Measurements from ENCODE around the gene ERN2.

Gene ERN2

GRCh38 chr16:23640931-23641765 lies 71.9 kb downstream of the ERN2 start, which contains the start of the genes DCTN5 and PALB2:
Gene DCTN5, plus strand, starts transcription at chr16:23641466. Its CDS starts 77 bp downstream, at chr16:23641543.
Gene PALB2, minus strand, starts transcription at chr16:23641310. Its CDS starts 153 bp downstream, at chr16:23641157.
- peak; percentile 62 to 82 (median 76) for DNase-seq (ENCODE audit: low read depth in 4 of 4, low spot score in 1 of 4)

- peak in 1 of 4 experiments; percentile 1 for DNase-seq (ENCODE audit: low read depth in 4 of 4, low spot score in 1 of 4)
Measured at GRCh38 chr16:23640615-23640930, 72.4 kb downstream of the ERN2 start.
